ENCODE data around the gene HOXB4. TPM values are rescaled to one million over a fixed set of nuclear protein-coding genes. Genes with fewer than 3 reads are reported as not detected.

HOXB4 gene
- total RNA-seq, 4 donors from 2014 or later, result 0.42 to 2.9 (median 1.4) TPM

- intact Hi-C loops (cut with DNase I; ENCODE audit: low total_unique reads), result no loop called here
- WGBS, 2 donors, result 59 to 69% methylated on average over 7 of the region's 7 CpGs
- DNase-seq (ENCODE audit: low spot score in 2 of 2), result no peak
- H3K4me3 ChIP-seq (ENCODE audit: low read depth, poor library complexity, severe bottlenecking), result no peak overlapping the region
- TF ChIP-seq CTCF (IDR thresholded peaks at IDR 0.05), result no peak
- no peak for TF ChIP-seq POLR2A (IDR thresholded peaks at IDR 0.05)
These were observed 20.6 kb upstream of the HOXB4 start for GRCh38 chr17:48598736-48599135.

- intact Hi-C loops (cut with DNase I; ENCODE audit: low total_unique reads), result no loop called here
- 6 to 10% methylated on average over 48 to 58 of the region's 68 CpGs for WGBS, 2 donors
- H3K4me3 ChIP-seq (ENCODE audit: low read depth, poor library complexity, severe bottlenecking), result peak overlapping the region; percentile 27
- DNase-seq (ENCODE audit: low spot score in 2 of 2), result peak in 1 of 2 donors; percentile 94
- TF ChIP-seq POLR2A (IDR thresholded peaks at IDR 0.05), result no peak
- TF ChIP-seq CTCF (IDR thresholded peaks at IDR 0.05), result no peak
These were observed 19.9 kb upstream of the HOXB4 start for GRCh38 chr17:48597778-48598631.

GRCh38 chr17:48597528-48597777, 19.3 kb upstream of the HOXB4 start:
- TF ChIP-seq CTCF (IDR thresholded peaks at IDR 0.05), result no peak
- no peak for TF ChIP-seq POLR2A (IDR thresholded peaks at IDR 0.05)
- DNase-seq (ENCODE audit: low spot score in 2 of 2), result no peak
- 23% methylated on average over 13 to 16 of the region's 16 CpGs for WGBS, 2 donors
- intact Hi-C loops (cut with DNase I; ENCODE audit: low total_unique reads), result no loop called here
- no peak overlapping the region for H3K4me3 ChIP-seq (ENCODE audit: low read depth, poor library complexity, severe bottlenecking)

GRCh38 chr17:48596735-48597527, 18.8 kb upstream of the HOXB4 start:
- no peak overlapping the region for H3K4me3 ChIP-seq (ENCODE audit: low read depth, poor library complexity, severe bottlenecking)
- 46 to 47% methylated on average over 26 of the region's 26 CpGs for WGBS, 2 donors
- no peak for DNase-seq (ENCODE audit: low spot score in 2 of 2)
- intact Hi-C loops (cut with DNase I; ENCODE audit: low total_unique reads), result no loop called here
- no peak for TF ChIP-seq POLR2A (IDR thresholded peaks at IDR 0.05)
- no peak for TF ChIP-seq CTCF (IDR thresholded peaks at IDR 0.05)

GRCh38 chr17:48596000-48596734, 18.0 kb upstream of the HOXB4 start:
- 74 to 76% methylated on average over 49 to 54 of the region's 54 CpGs for WGBS, 2 donors
- intact Hi-C loops (cut with DNase I; ENCODE audit: low total_unique reads), result no loop called here
- DNase-seq (ENCODE audit: low spot score in 2 of 2), result no peak
- no peak overlapping the region for H3K4me3 ChIP-seq (ENCODE audit: low read depth, poor library complexity, severe bottlenecking)
- TF ChIP-seq CTCF (IDR thresholded peaks at IDR 0.05) (no peak), POLR2A (IDR thresholded peaks at IDR 0.05) (no peak)

All from lower leg skin (tissue), 4 donors.